PC-3 (cell line): ENCODE data around the gene MAGEA2.

Experiments
- CTCF ChIP-seq: fragments of 300-600 bp; sonication (generic); conservative IDR thresholded peaks from 2 replicates; pipeline ENCODE4 v1.5.1; 2017; ENCODE audit warnings: antibody characterized with exemption, low read depth, mild to moderate bottlenecking, low read length
- EZH2phosphoT487 ChIP-seq: fragments of 300-600 bp; sonication (generic); IDR thresholded peaks from 2 replicates; pipeline ENCODE4 v1.6.1; 2018; ENCODE audit warnings: mild to moderate bottlenecking, antibody characterized with exemption, low read length, borderline replicate concordance

GRCh38 chrX:152725409-152725808 is 28.2 kb downstream of the MAGEA2 start:
- TF ChIP-seq CTCF: no peak
- no peak for TF ChIP-seq EZH2phosphoT487
